ENCODE measurements around the gene TMIGD1. TPM values are rescaled to one million over a fixed set of nuclear protein-coding genes. Genes with fewer than 3 reads are reported as not detected.

The TMIGD1 gene
- total and polyA plus RNA-seq, 2 of the 13 experiments (the other 11 are each of a cell fraction or from before 2014, with no cell fraction given), result not detected

DNA sequence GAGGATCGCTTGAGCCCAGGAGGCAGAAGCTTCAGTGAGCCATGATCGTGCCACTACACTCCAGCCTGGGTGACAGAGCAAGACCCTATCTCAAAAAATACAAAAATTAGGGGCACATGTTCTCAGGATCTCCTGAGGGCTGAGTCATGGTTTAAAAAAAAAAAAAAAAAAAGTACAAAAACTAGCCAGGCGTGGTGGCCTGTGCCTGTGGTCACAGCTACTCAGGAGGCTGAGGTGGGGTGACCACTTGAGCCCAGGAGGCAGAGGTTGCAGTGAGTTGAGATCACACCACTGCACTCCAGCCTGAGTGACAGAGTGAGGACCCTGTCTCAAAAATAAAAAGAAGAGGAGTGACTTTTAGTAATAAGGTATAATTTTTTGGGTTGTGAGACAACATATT, 59.0 kb downstream of the TMIGD1 start:
- no peaks in the 10 kb centered on the region for H3K27me3 ChIP-seq (ENCODE audit: control insufficient read depth in 1 of 2, insufficient read depth in 2 of 2, low read length in 2 of 2)
- H3K4me2 ChIP-seq (ENCODE audit: low read depth, low read length), result no peak overlapping the region
- BruUV-seq (replicated peaks), result no TSS peak
- ATAC-seq (no peak), FAIRE-seq (no peak), DNase-seq (ENCODE audit: low spot score) (no peak)
- in situ Hi-C loops (cut with HindIII; ENCODE audit: extremely low pct_ligation_motif_present, low pct_unique_long_range_greater_than_20kb) (loop anchor here (5.0 kb wide), 1 partner anchor 148 kb away; no protein-coding TSS in a partner anchor), intact Hi-C loops (cut with micrococcal nuclease; ENCODE audit: unreplicated experiment) (loop anchor here (5.0 kb wide), 1 partner anchor 62 kb away; no protein-coding TSS in a partner anchor)
- no peak overlapping the region for H2AFZ ChIP-seq (ENCODE audit: low read length)
- no peaks in the 10 kb centered on the region for H3K4me1 ChIP-seq (ENCODE audit: insufficient read depth, low read length)
- H3K4me3 ChIP-seq (replicated peaks in 1 of 3; ENCODE audit: insufficient read depth in 1 of 3, low read depth in 2 of 3, low read length in 3 of 3), result no peak overlapping the region
- TF ChIP-seq MBNL3 (CRISPR knock-in tag; conservative IDR thresholded peaks at IDR 0.05) (no peak), ZNF747 (CRISPR knock-in tag; IDR thresholded peaks at IDR 0.05; ENCODE audit: borderline replicate concordance) (no peak), PHF21A (CRISPR knock-in tag; IDR thresholded peaks at IDR 0.05) (no peak), ZBTB8A (CRISPR knock-in tag; IDR thresholded peaks at IDR 0.05; ENCODE audit: borderline replicate concordance, low read depth) (no peak), ZNF550 (CRISPR knock-in tag; IDR thresholded peaks at IDR 0.05; ENCODE audit: borderline replicate concordance) (no peak), SALL2 (CRISPR knock-in tag; IDR thresholded peaks at IDR 0.05) (no peak), SOX5 (CRISPR knock-in tag; IDR thresholded peaks at IDR 0.05; ENCODE audit: borderline replicate concordance) (no peak), POLR2G (IDR thresholded peaks at IDR 0.05; ENCODE audit: low read depth, low read length) (no peak), PHF5A (CRISPR knock-in tag; IDR thresholded peaks at IDR 0.05; ENCODE audit: low read depth, unreplicated experiment) (no peak), ZNF552 (CRISPR knock-in tag; IDR thresholded peaks at IDR 0.05; ENCODE audit: borderline replicate concordance) (no peak), NFE2L1 (CRISPR knock-in tag; IDR thresholded peaks at IDR 0.05; ENCODE audit: borderline replicate concordance) (no peak), ZBTB1 (CRISPR knock-in tag; IDR thresholded peaks at IDR 0.05; ENCODE audit: borderline replicate concordance) (no peak)
- TF ChIP-seq, protein P1, sequence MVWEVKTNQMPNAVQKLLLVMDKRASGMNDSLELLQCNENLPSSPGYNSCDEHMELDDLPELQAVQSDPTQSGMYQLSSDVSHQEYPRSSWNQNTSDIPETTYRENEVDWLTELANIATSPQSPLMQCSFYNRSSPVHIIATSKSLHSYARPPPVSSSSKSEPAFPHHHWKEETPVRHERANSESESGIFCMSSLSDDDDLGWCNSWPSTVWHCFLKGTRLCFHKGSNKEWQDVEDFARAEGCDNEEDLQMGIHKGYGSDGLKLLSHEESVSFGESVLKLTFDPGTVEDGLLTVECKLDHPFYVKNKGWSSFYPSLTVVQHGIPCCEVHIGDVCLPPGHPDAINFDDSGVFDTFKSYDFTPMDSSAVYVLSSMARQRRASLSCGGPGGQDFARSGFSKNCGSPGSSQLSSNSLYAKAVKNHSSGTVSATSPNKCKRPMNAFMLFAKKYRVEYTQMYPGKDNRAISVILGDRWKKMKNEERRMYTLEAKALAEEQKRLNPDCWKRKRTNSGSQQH (CRISPR knock-in tag; IDR thresholded peaks at IDR 0.05; ENCODE audit: low read depth), result no peak
- TF ChIP-seq, protein P2, sequence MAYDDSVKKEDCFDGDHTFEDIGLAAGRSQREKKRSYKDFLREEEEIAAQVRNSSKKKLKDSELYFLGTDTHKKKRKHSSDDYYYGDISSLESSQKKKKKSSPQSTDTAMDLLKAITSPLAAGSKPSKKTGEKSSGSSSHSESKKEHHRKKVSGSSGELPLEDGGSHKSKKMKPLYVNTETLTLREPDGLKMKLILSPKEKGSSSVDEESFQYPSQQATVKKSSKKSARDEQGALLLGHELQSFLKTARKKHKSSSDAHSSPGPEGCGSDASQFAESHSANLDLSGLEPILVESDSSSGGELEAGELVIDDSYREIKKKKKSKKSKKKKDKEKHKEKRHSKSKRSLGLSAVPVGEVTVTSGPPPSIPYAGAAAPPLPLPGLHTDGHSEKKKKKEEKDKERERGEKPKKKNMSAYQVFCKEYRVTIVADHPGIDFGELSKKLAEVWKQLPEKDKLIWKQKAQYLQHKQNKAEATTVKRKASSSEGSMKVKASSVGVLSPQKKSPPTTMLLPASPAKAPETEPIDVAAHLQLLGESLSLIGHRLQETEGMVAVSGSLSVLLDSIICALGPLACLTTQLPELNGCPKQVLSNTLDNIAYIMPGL (CRISPR knock-in tag; IDR thresholded peaks at IDR 0.05; ENCODE audit: borderline replicate concordance in 1 of 2, low read depth in 1 of 2), result no peak
- TF ChIP-seq, protein P3, sequence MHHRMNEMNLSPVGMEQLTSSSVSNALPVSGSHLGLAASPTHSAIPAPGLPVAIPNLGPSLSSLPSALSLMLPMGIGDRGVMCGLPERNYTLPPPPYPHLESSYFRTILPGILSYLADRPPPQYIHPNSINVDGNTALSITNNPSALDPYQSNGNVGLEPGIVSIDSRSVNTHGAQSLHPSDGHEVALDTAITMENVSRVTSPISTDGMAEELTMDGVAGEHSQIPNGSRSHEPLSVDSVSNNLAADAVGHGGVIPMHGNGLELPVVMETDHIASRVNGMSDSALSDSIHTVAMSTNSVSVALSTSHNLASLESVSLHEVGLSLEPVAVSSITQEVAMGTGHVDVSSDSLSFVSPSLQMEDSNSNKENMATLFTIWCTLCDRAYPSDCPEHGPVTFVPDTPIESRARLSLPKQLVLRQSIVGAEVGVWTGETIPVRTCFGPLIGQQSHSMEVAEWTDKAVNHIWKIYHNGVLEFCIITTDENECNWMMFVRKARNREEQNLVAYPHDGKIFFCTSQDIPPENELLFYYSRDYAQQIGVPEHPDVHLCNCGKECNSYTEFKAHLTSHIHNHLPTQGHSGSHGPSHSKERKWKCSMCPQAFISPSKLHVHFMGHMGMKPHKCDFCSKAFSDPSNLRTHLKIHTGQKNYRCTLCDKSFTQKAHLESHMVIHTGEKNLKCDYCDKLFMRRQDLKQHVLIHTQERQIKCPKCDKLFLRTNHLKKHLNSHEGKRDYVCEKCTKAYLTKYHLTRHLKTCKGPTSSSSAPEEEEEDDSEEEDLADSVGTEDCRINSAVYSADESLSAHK (CRISPR knock-in tag; IDR thresholded peaks at IDR 0.05; ENCODE audit: borderline replicate concordance), result no peak
- TF ChIP-seq, protein P4, sequence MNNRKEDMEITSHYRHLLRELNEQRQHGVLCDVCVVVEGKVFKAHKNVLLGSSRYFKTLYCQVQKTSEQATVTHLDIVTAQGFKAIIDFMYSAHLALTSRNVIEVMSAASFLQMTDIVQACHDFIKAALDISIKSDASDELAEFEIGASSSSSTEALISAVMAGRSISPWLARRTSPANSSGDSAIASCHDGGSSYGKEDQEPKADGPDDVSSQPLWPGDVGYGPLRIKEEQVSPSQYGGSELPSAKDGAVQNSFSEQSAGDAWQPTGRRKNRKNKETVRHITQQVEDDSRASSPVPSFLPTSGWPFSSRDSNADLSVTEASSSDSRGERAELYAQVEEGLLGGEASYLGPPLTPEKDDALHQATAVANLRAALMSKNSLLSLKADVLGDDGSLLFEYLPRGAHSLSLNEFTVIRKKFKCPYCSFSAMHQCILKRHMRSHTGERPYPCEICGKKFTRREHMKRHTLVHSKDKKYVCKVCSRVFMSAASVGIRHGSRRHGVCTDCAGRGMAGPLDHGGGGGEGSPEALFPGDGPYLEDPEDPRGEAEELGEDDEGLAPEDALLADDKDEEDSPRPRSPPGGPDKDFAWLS (CRISPR knock-in tag; IDR thresholded peaks at IDR 0.05; ENCODE audit: borderline replicate concordance), result no peak
- ChIA-PET CTCF (ENCODE audit: low intra/inter-chr PET ratio, low total read pairs) (no interaction called here), POLR2A (no interaction called here)
- H3K79me2 ChIP-seq (ENCODE audit: insufficient read depth, low read length), result no peaks in the 10 kb centered on the region
- peaks cover 3 to 52% of the 10 kb centered on the region in 2 experiments for H3K36me3 ChIP-seq (replicated peaks in 1 of 2; ENCODE audit: control insufficient read depth in 1 of 2, insufficient read depth in 2 of 2, low read length in 2 of 2)
- no peak overlapping the region for H3K27ac ChIP-seq (ENCODE audit: extremely low read length, insufficient read depth, low read length)
- WGBS (ENCODE audit: low lambda C conversion rate), result 100% methylated on average over 3 of the region's 3 CpGs
- no peak overlapping the region for H3K9ac ChIP-seq (ENCODE audit: insufficient read depth, low read depth, low read length)
- no peaks in the 10 kb centered on the region for H4K20me1 ChIP-seq (ENCODE audit: insufficient read depth, low read length)
- no peaks in the 10 kb centered on the region for H3K9me3 ChIP-seq (ENCODE audit: low read length)
